HepG2 (cell line): ENCODE measurements around the gene MRS2. TPM values are rescaled to one million over a fixed set of nuclear protein-coding genes. Genes with fewer than 3 reads are reported as not detected.

Experiments used
- ATAC-seq: fragments of 200-7000 bp; cut with Tn5 transposase; 3 replicates; pipeline ENCODE4 v1.9.1; 2020; ENCODE audit warnings: mild to moderate bottlenecking, moderate library complexity
- BruUV-seq: library from RNA; stranded (reverse); fragments of 400-500 nt; replicated peaks from 2 replicates; lab custom pipeline; 2021; lab: Mats Ljungman, UMichigan
- CTCF ChIA-PET: fragments of 300-600 bp; formaldehyde crosslinking; extraction: SDS; loops from one replicate; lab custom pipeline; 2021; ENCODE audit warnings: low total read pairs, inconsistent platforms, low intra/inter-chr PET ratio; lab: Yijun Ruan, JAX
- POLR2A ChIA-PET: fragments of 350-600 bp; sonication (Branson Sonifier 250); formaldehyde crosslinking; loops from one replicate; lab custom pipeline; 2020; ENCODE audit warnings: antibody characterized with exemption, inconsistent platforms; lab: Yijun Ruan, JAX
- DNase-seq: peaks from one replicate; pipeline ENCODE4 v3.0.0-alpha.2; 2015; ENCODE audit warnings: low spot score
- FAIRE-seq: peaks from 3 replicates; lab custom pipeline; 2011; peaks lifted over from hg19 to GRCh38; lab: Jason Lieb, UNC
- H2AFZ ChIP-seq: one replicate; pipeline ENCODE4 v1.6.1; 2011; ENCODE audit warnings: low read length, inconsistent platforms
- H3K27ac ChIP-seq: fragments of 300-600 bp; 3 replicates; pipeline ENCODE4 v1.8.0; 2011; ENCODE audit warnings: mixed run types, mild to moderate bottlenecking, mixed read lengths, low read length, inconsistent platforms; ENCODE audit not compliant: insufficient read depth; ENCODE audit errors: extremely low read length
- H3K27me3 ChIP-seq, 2 experiments: fragments of 200-600 bp in 1 of 2; 2 replicates in 1 of 2; 3 replicates in 1 of 2; pipeline versions ENCODE4 v1.6.0 to v1.8.0; 2011; ENCODE audit warnings: low read length in 2 of 2, mild to moderate bottlenecking in 2 of 2, moderate library complexity in 2 of 2, inconsistent platforms in 1 of 2; ENCODE audit not compliant: insufficient read depth in 2 of 2, control insufficient read depth in 1 of 2
- H3K36me3 ChIP-seq, 2 experiments: fragments of 200-600 bp in 1 of 2; replicated peaks in 1 of 2; 2 replicates in 1 of 2; 3 replicates in 1 of 2; pipeline versions ENCODE4 v1.5.1 to v1.8.0; 2011; ENCODE audit warnings: low read length in 2 of 2, inconsistent platforms in 1 of 2; ENCODE audit not compliant: insufficient read depth in 2 of 2, control insufficient read depth in 1 of 2
- H3K4me1 ChIP-seq: 2 replicates; pipeline ENCODE4 v1.5.1; 2012; ENCODE audit warnings: low read length, inconsistent platforms; ENCODE audit not compliant: insufficient read depth
- H3K4me2 ChIP-seq: 2 replicates; pipeline ENCODE4 v1.6.0; 2011; ENCODE audit warnings: low read depth, low read length, inconsistent platforms
- H3K4me3 ChIP-seq, 3 experiments: fragments of 200-600 bp in 1 of 3; sonication (generic), shearing (Covaris generic) in 1 of 3; replicated peaks in 1 of 3; 2 replicates each; pipeline ENCODE4 v1.5.1; 2011 to 2016; ENCODE audit warnings: low read length in 3 of 3, inconsistent platforms in 2 of 3, low read depth in 2 of 3, mild to moderate bottlenecking in 2 of 3, control low read depth in 1 of 3, mixed read lengths in 1 of 3; ENCODE audit not compliant: insufficient read depth in 1 of 3
- H3K79me2 ChIP-seq: one replicate; pipeline ENCODE4 v1.6.1; 2011; ENCODE audit warnings: low read length, inconsistent platforms; ENCODE audit not compliant: insufficient read depth
- H3K9ac ChIP-seq: 2 replicates; pipeline ENCODE4 v1.6.0; 2011; ENCODE audit warnings: mild to moderate bottlenecking, low read depth, low read length, inconsistent platforms; ENCODE audit not compliant: insufficient read depth
- H3K9me3 ChIP-seq: 2 replicates; pipeline ENCODE4 v1.5.1; 2012; ENCODE audit warnings: mild to moderate bottlenecking, low read length
- H4K20me1 ChIP-seq: 2 replicates; pipeline ENCODE4 v1.6.0; 2011; ENCODE audit warnings: inconsistent platforms, mild to moderate bottlenecking, low read length, moderate library complexity; ENCODE audit not compliant: insufficient read depth
- HNRNPUL1 ChIP-seq: fragments of 200-400 bp; formaldehyde crosslinking; IDR thresholded peaks from 2 replicates; pipeline ENCODE4 v1.6.1; 2017; ENCODE audit warnings: low read depth, mild to moderate bottlenecking, low read length, moderate library complexity
- PAWR ChIP-seq: sonication (generic); formaldehyde crosslinking; IDR thresholded peaks from 2 replicates; pipeline ENCODE4 v1.4.0; 2020; ENCODE audit warnings: missing genetic modification reagents, mild to moderate bottlenecking, borderline replicate concordance
- PAXIP1 ChIP-seq: sonication (generic); formaldehyde crosslinking; conservative IDR thresholded peaks from 2 replicates; pipeline ENCODE4 v1.4.0; 2020; ENCODE audit warnings: mild to moderate bottlenecking, missing genetic modification reagents, moderate library complexity
- RARA ChIP-seq: IDR thresholded peaks from 2 replicates; pipeline ENCODE4 v1.6.1; 2016; ENCODE audit warnings: missing genetic modification reagents, missing compliant biosample characterization
- ZBTB7A ChIP-seq: sonication (generic); formaldehyde crosslinking; IDR thresholded peaks from 2 replicates; pipeline ENCODE4 v1.8.0; 2022; ENCODE audit warnings: mild to moderate bottlenecking, missing genetic modification reagents
- ZNF34 ChIP-seq: sonication (generic); formaldehyde crosslinking; IDR thresholded peaks from 2 replicates; pipeline ENCODE4 v1.4.0; 2020; ENCODE audit warnings: mild to moderate bottlenecking, missing genetic modification reagents, borderline replicate concordance
- ZNF691 ChIP-seq: sonication (generic); formaldehyde crosslinking; IDR thresholded peaks from 2 replicates; pipeline ENCODE4 v1.4.0; 2020; ENCODE audit warnings: missing genetic modification reagents, low read depth, mild to moderate bottlenecking, borderline replicate concordance
- WGBS: methylation state at CpG from one replicate; pipeline ENCODE4 v1.1.6; 2017; ENCODE audit warnings: low lambda C conversion rate; 5-methylcytosine and 5-hydroxymethylcytosine counted together
- in situ Hi-C: cut with HindIII; loops from 2 replicates; pipeline ENCODE4 v1.10.0; 2017; ENCODE audit warnings: low pct_unique_long_range_greater_than_20kb; ENCODE audit not compliant: extremely low pct_ligation_motif_present
- intact Hi-C: fragments of 100-400 bp; cut with micrococcal nuclease; formaldehyde crosslinking; loops from one replicate; pipeline ENCODE4 v1.10.0; 2022; ENCODE audit not compliant: unreplicated experiment
- polyA plus RNA-seq, 8 experiments: library from polyadenylated mRNA; depleted of rRNA in 3 of 8; stranded (reverse) in 7 of 8; unstranded in 1 of 8; fragments of >200 nt; fragmentation: Illumina TruSeq in 4 of 8; extraction: Trizol in 4 of 8; gene quantifications; 2 replicates each; pipeline versions ENCODE4 v1.2.1 to v1.2.3, GENCODE V29; 2011 to 2016; ENCODE audit warnings: low read depth in 4 of 8, missing spikeins in 1 of 8, mixed read lengths in 1 of 8; ENCODE audit not compliant: insufficient read depth in 1 of 8
- total RNA-seq, 5 experiments: library from RNA; depleted of rRNA; stranded (reverse); fragments of >200 nt; fragmentation: Illumina TruSeq; extraction: Trizol; gene quantifications; 2 replicates each; pipeline ENCODE4 v1.2.3, GENCODE V29; 2016; ENCODE audit warnings: low read depth in 1 of 5

Gene MRS2
- total and polyA plus RNA-seq, 2 of the 13 experiments (the other 11 are each of a cell fraction or from before 2014, with no cell fraction given), result 31.1 to 83.8 TPM

- POLR2A ChIA-PET, result no interaction called here
- no peak overlapping the region for H3K27ac ChIP-seq
- FAIRE-seq (no peak), DNase-seq (no peak), ATAC-seq (no peak)
- WGBS, result 92% methylated on average over 10 of the region's 10 CpGs
- no peak overlapping the region for H3K4me3 ChIP-seq
- no peaks in the 10 kb centered on the region for H4K20me1 ChIP-seq
- H3K79me2 ChIP-seq, result no peaks in the 10 kb centered on the region
- CTCF ChIA-PET, result no interaction called here
- intact Hi-C loops (no loop called here), in situ Hi-C loops (no loop called here)
- H3K4me2 ChIP-seq, result no peak overlapping the region
- no peaks in the 10 kb centered on the region for H3K36me3 ChIP-seq
- no peak overlapping the region for H3K9ac ChIP-seq
- H2AFZ ChIP-seq, result no peak overlapping the region
- TF ChIP-seq HNRNPUL1 (no peak), ZNF691 (CRISPR knock-in tag) (no peak), ZNF34 (CRISPR knock-in tag) (no peak)
- peaks cover 12% of the 10 kb centered on the region for H3K4me1 ChIP-seq
- BruUV-seq, result no TSS peak
- H3K9me3 ChIP-seq, result no peaks in the 10 kb centered on the region
- no peaks in the 10 kb centered on the region for H3K27me3 ChIP-seq
These were observed 51.2 kb downstream of the MRS2 start for GRCh38 chr6:24453921-24454320.

GRCh38 chr6:24454452-24454851 lies 51.7 kb downstream of the MRS2 start:
- intact Hi-C loops (no loop called here), in situ Hi-C loops (no loop called here)
- Histone ChIP-seq H3K4me1 (peaks cover 12% of the 10 kb centered on the region), H3K27ac (no peak overlapping the region), H3K79me2 (no peaks in the 10 kb centered on the region), H3K4me3 (no peak overlapping the region), H3K9me3 (no peaks in the 10 kb centered on the region), H3K36me3 (no peaks in the 10 kb centered on the region), H3K9ac (no peak overlapping the region), H3K4me2 (no peak overlapping the region), H4K20me1 (no peaks in the 10 kb centered on the region), H3K27me3 (no peaks in the 10 kb centered on the region), H2AFZ (no peak overlapping the region)
- WGBS, result 97% methylated on average over 5 of the region's 5 CpGs
- no peak for TF ChIP-seq ZBTB7A (CRISPR knock-in tag)
- TF ChIP-seq PAXIP1 (CRISPR knock-in tag), result no peak
- TF ChIP-seq PAWR (CRISPR knock-in tag), result no peak
- no peak for TF ChIP-seq RARA
- BruUV-seq, result no TSS peak
- DNase-seq (no peak), FAIRE-seq (no peak), ATAC-seq (no peak)
- CTCF ChIA-PET, result no interaction called here
- POLR2A ChIA-PET, result no interaction called here
